Ishikawa (cell line): ENCODE results near the gene SMYD3.

ENCODE experiments used
- CEBPB ChIP-seq: IDR thresholded peaks from 2 replicates; pipeline ENCODE4 v1.6.1; 2012
- CREB1 ChIP-seq: IDR thresholded peaks from 2 replicates; pipeline ENCODE4 v1.6.1; 2012; ENCODE audit warnings: low read depth
- EGR1 ChIP-seq: IDR thresholded peaks from 2 replicates; pipeline ENCODE4 v1.6.1; 2012
- EP300 ChIP-seq: IDR thresholded peaks from 2 replicates; pipeline ENCODE4 v1.6.1; 2012; ENCODE audit warnings: borderline replicate concordance
- FOXM1 ChIP-seq: IDR thresholded peaks from 2 replicates; pipeline ENCODE4 v1.6.1; 2012; ENCODE audit warnings: low read depth, borderline replicate concordance
- TAF1 ChIP-seq: IDR thresholded peaks from 2 replicates; pipeline ENCODE4 v1.6.1; 2012; ENCODE audit warnings: low read depth, mild to moderate bottlenecking
- TEAD4 ChIP-seq: IDR thresholded peaks from 2 replicates; pipeline ENCODE4 v1.6.1; 2012
- YY1 ChIP-seq: IDR thresholded peaks from 2 replicates; pipeline ENCODE4 v1.6.1; 2012; ENCODE audit warnings: low read depth
- TF ChIP-seq, protein P1 (sequence below): IDR thresholded peaks from 2 replicates; pipeline ENCODE4 v1.6.1; 2012
- TF ChIP-seq, protein P2 (sequence below): IDR thresholded peaks from 2 replicates; pipeline ENCODE4 v1.6.1; 2012; ENCODE audit warnings: low read depth, mild to moderate bottlenecking
- TF ChIP-seq, protein P3 (sequence below): IDR thresholded peaks from 2 replicates; pipeline ENCODE4 v1.6.1; 2012

DNA sequence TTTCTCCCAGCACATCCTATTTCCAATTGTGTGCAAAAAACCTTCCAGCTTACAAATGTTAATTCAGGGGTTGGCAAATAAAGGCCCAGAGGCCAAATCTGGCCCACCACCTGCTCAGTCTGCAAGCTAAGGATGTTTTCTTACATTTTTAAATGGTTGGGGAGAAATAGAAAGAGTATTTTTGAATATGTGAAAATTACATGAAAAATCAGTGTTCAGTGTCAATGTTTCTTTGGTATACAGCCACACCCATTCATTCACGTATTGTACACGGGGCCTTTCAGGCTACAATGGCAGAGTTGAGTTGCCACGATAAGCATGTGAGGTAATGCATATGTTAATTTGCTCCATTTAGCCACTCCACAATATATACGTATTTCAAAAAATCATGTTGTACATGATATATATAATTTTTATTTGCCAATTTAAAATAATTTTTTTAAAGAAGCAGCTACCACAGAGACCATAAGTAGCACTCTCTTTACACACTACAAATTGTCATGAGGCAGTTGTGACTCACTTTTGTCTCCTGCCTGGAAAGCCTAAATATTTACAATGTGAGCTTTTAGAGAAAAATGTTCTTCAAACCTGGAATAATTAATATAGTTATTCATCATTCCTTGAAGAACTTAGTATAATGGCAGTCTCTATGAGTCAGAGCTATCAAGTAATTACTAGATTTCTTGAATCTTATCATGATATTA lies 189.6 kb downstream of the SMYD3 start:
- no peak for TF ChIP-seq EGR1
- no peak for TF ChIP-seq TEAD4
- no peak for TF ChIP-seq EP300
- TF ChIP-seq, protein P1, sequence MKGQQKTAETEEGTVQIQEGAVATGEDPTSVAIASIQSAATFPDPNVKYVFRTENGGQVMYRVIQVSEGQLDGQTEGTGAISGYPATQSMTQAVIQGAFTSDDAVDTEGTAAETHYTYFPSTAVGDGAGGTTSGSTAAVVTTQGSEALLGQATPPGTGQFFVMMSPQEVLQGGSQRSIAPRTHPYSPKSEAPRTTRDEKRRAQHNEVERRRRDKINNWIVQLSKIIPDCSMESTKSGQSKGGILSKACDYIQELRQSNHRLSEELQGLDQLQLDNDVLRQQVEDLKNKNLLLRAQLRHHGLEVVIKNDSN: no peak
- TF ChIP-seq, protein P2, sequence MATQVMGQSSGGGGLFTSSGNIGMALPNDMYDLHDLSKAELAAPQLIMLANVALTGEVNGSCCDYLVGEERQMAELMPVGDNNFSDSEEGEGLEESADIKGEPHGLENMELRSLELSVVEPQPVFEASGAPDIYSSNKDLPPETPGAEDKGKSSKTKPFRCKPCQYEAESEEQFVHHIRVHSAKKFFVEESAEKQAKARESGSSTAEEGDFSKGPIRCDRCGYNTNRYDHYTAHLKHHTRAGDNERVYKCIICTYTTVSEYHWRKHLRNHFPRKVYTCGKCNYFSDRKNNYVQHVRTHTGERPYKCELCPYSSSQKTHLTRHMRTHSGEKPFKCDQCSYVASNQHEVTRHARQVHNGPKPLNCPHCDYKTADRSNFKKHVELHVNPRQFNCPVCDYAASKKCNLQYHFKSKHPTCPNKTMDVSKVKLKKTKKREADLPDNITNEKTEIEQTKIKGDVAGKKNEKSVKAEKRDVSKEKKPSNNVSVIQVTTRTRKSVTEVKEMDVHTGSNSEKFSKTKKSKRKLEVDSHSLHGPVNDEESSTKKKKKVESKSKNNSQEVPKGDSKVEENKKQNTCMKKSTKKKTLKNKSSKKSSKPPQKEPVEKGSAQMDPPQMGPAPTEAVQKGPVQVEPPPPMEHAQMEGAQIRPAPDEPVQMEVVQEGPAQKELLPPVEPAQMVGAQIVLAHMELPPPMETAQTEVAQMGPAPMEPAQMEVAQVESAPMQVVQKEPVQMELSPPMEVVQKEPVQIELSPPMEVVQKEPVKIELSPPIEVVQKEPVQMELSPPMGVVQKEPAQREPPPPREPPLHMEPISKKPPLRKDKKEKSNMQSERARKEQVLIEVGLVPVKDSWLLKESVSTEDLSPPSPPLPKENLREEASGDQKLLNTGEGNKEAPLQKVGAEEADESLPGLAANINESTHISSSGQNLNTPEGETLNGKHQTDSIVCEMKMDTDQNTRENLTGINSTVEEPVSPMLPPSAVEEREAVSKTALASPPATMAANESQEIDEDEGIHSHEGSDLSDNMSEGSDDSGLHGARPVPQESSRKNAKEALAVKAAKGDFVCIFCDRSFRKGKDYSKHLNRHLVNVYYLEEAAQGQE: no peak
- TF ChIP-seq YY1: no peak
- TF ChIP-seq CEBPB: no peak
- TF ChIP-seq, protein P3, sequence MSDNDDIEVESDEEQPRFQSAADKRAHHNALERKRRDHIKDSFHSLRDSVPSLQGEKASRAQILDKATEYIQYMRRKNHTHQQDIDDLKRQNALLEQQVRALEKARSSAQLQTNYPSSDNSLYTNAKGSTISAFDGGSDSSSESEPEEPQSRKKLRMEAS: no peak
- TF ChIP-seq CREB1: no peak
- TF ChIP-seq FOXM1: no peak
- no peak for TF ChIP-seq TAF1
